Stimulated activated naive CD8-positive, alpha-beta T cell treated with anti-CD3 and anti-CD28 coated beads, Interleukin-15, Interleukin-2, amounts not matched to agents 100 ng/mL and 50 ng/mL, for 24 hours (primary cell): ENCODE results near the gene IFNK.

ENCODE experiments used
- H3K27ac Mint-ChIP-seq: one replicate; pipeline ENCODE4 v1.8.0; 2021; ENCODE audit warnings: mild to moderate bottlenecking, mixed read lengths
- H3K27me3 Mint-ChIP-seq: one replicate; pipeline ENCODE4 v1.8.0; 2021; ENCODE audit warnings: mixed read lengths
- H3K36me3 Mint-ChIP-seq: one replicate; pipeline ENCODE4 v1.8.0; 2021; ENCODE audit warnings: low read depth, mixed read lengths
- H3K4me1 Mint-ChIP-seq: one replicate; pipeline ENCODE4 v1.8.0; 2021; ENCODE audit warnings: low read depth, mixed read lengths
- H3K4me3 Mint-ChIP-seq: one replicate; pipeline ENCODE4 v1.8.0; 2021; ENCODE audit warnings: mild to moderate bottlenecking, mixed read lengths
- H3K9me3 Mint-ChIP-seq: one replicate; pipeline ENCODE4 v1.8.0; 2021; ENCODE audit warnings: mixed read lengths

IFNK gene

GRCh38 chr9:27524236-27524635, at the start of gene IFNK:
IFNK (plus strand) TSS chr9:27524290; CDS start chr9:27524337, 47 bp downstream.
- Mint-ChIP-seq H3K27ac (no peak within 1 kb of the TSS), H3K9me3 (no peaks in the 10 kb centered on the region), H3K36me3 (no peaks in the 10 kb centered on the region), H3K27me3 (peaks cover 24% of the 10 kb centered on the region), H3K4me1 (peaks cover 11% of the 10 kb centered on the region), H3K4me3 (no peak within 1 kb of the TSS)

GRCh38 chr9:27474305-27474704, 49.8 kb upstream of the IFNK start:
- no peak overlapping the region for H3K4me3 Mint-ChIP-seq
- no peaks in the 10 kb centered on the region for H3K27me3 Mint-ChIP-seq
- H3K9me3 Mint-ChIP-seq = peaks cover 11% of the 10 kb centered on the region
- H3K36me3 Mint-ChIP-seq = peaks cover 15% of the 10 kb centered on the region
- H3K27ac Mint-ChIP-seq = no peak overlapping the region
- H3K4me1 Mint-ChIP-seq = peaks cover 2% of the 10 kb centered on the region

- Mint-ChIP-seq H3K4me3 (no peak overlapping the region), H3K9me3 (peaks cover 13% of the 10 kb centered on the region), H3K27ac (no peak overlapping the region), H3K4me1 (no peaks in the 10 kb centered on the region), H3K27me3 (no peaks in the 10 kb centered on the region), H3K36me3 (peaks cover 15% of the 10 kb centered on the region)
Measured at GRCh38 chr9:27475057-27475595, 49.0 kb upstream of the IFNK start.

- Mint-ChIP-seq H3K27ac (no peak overlapping the region), H3K36me3 (peaks cover 15% of the 10 kb centered on the region), H3K9me3 (peaks cover 18% of the 10 kb centered on the region), H3K4me3 (no peak overlapping the region), H3K4me1 (peaks cover 8% of the 10 kb centered on the region), H3K27me3 (no peaks in the 10 kb centered on the region)
Measured at GRCh38 chr9:27476870-27477515, 47.1 kb upstream of the IFNK start.

- H3K4me3 Mint-ChIP-seq = no peak overlapping the region
- H3K36me3 Mint-ChIP-seq = peaks cover 15% of the 10 kb centered on the region
- H3K4me1 Mint-ChIP-seq = peaks cover 12% of the 10 kb centered on the region
- no peaks in the 10 kb centered on the region for H3K27me3 Mint-ChIP-seq
- H3K9me3 Mint-ChIP-seq = peaks cover 18% of the 10 kb centered on the region
- no peak overlapping the region for H3K27ac Mint-ChIP-seq
Measured at GRCh38 chr9:27478322-27478721, 45.8 kb upstream of the IFNK start.

GRCh38 chr9:27482709-27483108, 41.4 kb upstream of the IFNK start:
- Mint-ChIP-seq H3K4me1 (peaks cover 43% of the 10 kb centered on the region), H3K27me3 (no peaks in the 10 kb centered on the region), H3K27ac (no peak overlapping the region), H3K4me3 (no peak overlapping the region), H3K9me3 (peaks cover 18% of the 10 kb centered on the region), H3K36me3 (peaks cover 8% of the 10 kb centered on the region)

- peaks cover 48% of the 10 kb centered on the region for H3K4me1 Mint-ChIP-seq
- no peak overlapping the region for H3K27ac Mint-ChIP-seq
- H3K27me3 Mint-ChIP-seq = no peaks in the 10 kb centered on the region
- no peak overlapping the region for H3K4me3 Mint-ChIP-seq
- H3K36me3 Mint-ChIP-seq = no peaks in the 10 kb centered on the region
- H3K9me3 Mint-ChIP-seq = peaks cover 9% of the 10 kb centered on the region
Measured at GRCh38 chr9:27483576-27483975, 40.5 kb upstream of the IFNK start.

GRCh38 chr9:27485158-27485557, 38.9 kb upstream of the IFNK start:
- Mint-ChIP-seq H3K9me3 (peaks cover 5% of the 10 kb centered on the region), H3K4me3 (no peak overlapping the region), H3K27ac (no peak overlapping the region), H3K27me3 (no peaks in the 10 kb centered on the region), H3K36me3 (no peaks in the 10 kb centered on the region), H3K4me1 (peaks cover 61% of the 10 kb centered on the region)

- Mint-ChIP-seq H3K27ac (no peak overlapping the region), H3K9me3 (no peaks in the 10 kb centered on the region), H3K36me3 (peaks cover 3% of the 10 kb centered on the region), H3K4me3 (no peak overlapping the region), H3K27me3 (no peaks in the 10 kb centered on the region), H3K4me1 (peaks cover 52% of the 10 kb centered on the region)
Measured at GRCh38 chr9:27487128-27487640, 36.9 kb upstream of the IFNK start.

GRCh38 chr9:27487927-27488326, 36.2 kb upstream of the IFNK start:
- Mint-ChIP-seq H3K9me3 (no peaks in the 10 kb centered on the region), H3K27me3 (no peaks in the 10 kb centered on the region), H3K27ac (no peak overlapping the region), H3K4me3 (no peak overlapping the region), H3K36me3 (peaks cover 3% of the 10 kb centered on the region), H3K4me1 (peaks cover 49% of the 10 kb centered on the region)

- no peaks in the 10 kb centered on the region for H3K27me3 Mint-ChIP-seq
- no peak overlapping the region for H3K27ac Mint-ChIP-seq
- H3K36me3 Mint-ChIP-seq = peaks cover 3% of the 10 kb centered on the region
- peaks cover 39% of the 10 kb centered on the region for H3K4me1 Mint-ChIP-seq
- H3K9me3 Mint-ChIP-seq = peaks cover 3% of the 10 kb centered on the region
- no peak overlapping the region for H3K4me3 Mint-ChIP-seq
Measured at GRCh38 chr9:27489087-27489876, 34.8 kb upstream of the IFNK start.

- peaks cover 4% of the 10 kb centered on the region for H3K9me3 Mint-ChIP-seq
- peaks cover 3% of the 10 kb centered on the region for H3K36me3 Mint-ChIP-seq
- no peaks in the 10 kb centered on the region for H3K27me3 Mint-ChIP-seq
- no peak overlapping the region for H3K27ac Mint-ChIP-seq
- no peak overlapping the region for H3K4me3 Mint-ChIP-seq
- H3K4me1 Mint-ChIP-seq = peaks cover 21% of the 10 kb centered on the region
Measured at GRCh38 chr9:27491154-27491553, 32.9 kb upstream of the IFNK start.

- Mint-ChIP-seq H3K27me3 (no peaks in the 10 kb centered on the region), H3K4me3 (no peak overlapping the region), H3K36me3 (peaks cover 3% of the 10 kb centered on the region), H3K27ac (no peak overlapping the region), H3K4me1 (peaks cover 16% of the 10 kb centered on the region), H3K9me3 (peaks cover 4% of the 10 kb centered on the region)
Measured at GRCh38 chr9:27495480-27496134, 28.5 kb upstream of the IFNK start.

GRCh38 chr9:27496135-27496504, 28.0 kb upstream of the IFNK start:
- peaks cover 21% of the 10 kb centered on the region for H3K4me1 Mint-ChIP-seq
- H3K27ac Mint-ChIP-seq = no peak overlapping the region
- H3K4me3 Mint-ChIP-seq = no peak overlapping the region
- H3K9me3 Mint-ChIP-seq = peaks cover 4% of the 10 kb centered on the region
- no peaks in the 10 kb centered on the region for H3K27me3 Mint-ChIP-seq
- H3K36me3 Mint-ChIP-seq = peaks cover 3% of the 10 kb centered on the region

- H3K9me3 Mint-ChIP-seq = peaks cover 4% of the 10 kb centered on the region
- peaks cover 31% of the 10 kb centered on the region for H3K4me1 Mint-ChIP-seq
- H3K4me3 Mint-ChIP-seq = no peak overlapping the region
- no peaks in the 10 kb centered on the region for H3K36me3 Mint-ChIP-seq
- no peak overlapping the region for H3K27ac Mint-ChIP-seq
- no peaks in the 10 kb centered on the region for H3K27me3 Mint-ChIP-seq
Measured at GRCh38 chr9:27497883-27498417, 26.1 kb upstream of the IFNK start.
